ENCODE results near the gene TRPC5OS.

Gene TRPC5OS

DNA sequence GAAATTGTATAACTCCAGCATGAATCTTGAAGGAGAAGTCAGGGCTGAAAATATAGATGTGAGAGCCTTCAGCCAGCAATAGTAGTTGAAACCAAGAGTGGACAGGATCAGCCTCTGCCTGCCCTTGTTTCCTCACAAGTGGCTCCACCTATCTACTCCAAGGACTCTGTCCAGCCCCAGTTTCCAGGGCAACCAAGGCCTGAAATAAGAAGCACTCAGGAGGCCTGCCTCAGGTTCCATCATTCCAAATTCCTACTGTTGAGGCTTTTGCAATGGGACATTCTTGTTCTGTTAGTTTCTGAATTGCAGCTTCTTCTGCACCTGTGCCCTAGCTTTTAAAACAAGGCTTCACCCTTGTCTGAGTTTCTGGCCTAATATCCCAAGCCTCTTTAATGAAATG, 41.6 kb downstream of the TRPC5OS start:
- no peak overlapping the region for H3K4me3 ChIP-seq (ENCODE audit: low read length)
- no peak overlapping the region for H3K27ac ChIP-seq (ENCODE audit: low read depth, low read length)
- H3K9ac ChIP-seq (ENCODE audit: low read length) = no peak overlapping the region
- H3K36me3 ChIP-seq (ENCODE audit: control insufficient read depth, insufficient read depth, low read length) = no peaks in the 10 kb centered on the region
- H3K4me1 ChIP-seq (ENCODE audit: control insufficient read depth, insufficient read depth, low read length) = no peaks in the 10 kb centered on the region
- no peaks in the 10 kb centered on the region for H3K27me3 ChIP-seq (ENCODE audit: control insufficient read depth, insufficient read depth, low read length)

DNA sequence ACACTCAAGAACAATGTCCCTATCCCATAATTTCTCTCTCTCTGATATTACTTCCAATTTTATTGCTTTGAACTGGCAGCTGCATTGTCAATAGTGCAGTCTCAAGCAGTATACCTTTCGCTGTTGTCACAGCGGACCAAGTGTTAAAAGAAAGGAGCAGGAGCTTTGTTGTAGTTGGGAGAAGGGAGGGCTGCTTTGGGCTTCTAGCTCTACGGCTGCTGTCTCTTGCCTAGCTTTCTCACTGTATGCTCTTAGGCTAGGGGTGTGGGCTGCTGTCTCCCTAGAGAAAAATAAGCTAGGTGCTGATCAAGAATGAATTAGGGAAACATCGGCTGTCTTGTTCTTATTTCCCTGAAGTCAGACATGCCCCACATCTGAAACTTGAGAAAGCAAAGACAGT, 52.5 kb downstream of the TRPC5OS start:
- no peak overlapping the region for H3K9ac ChIP-seq (ENCODE audit: low read length)

More for the DNA sequence above, 52.5 kb downstream of the TRPC5OS start:
- Histone ChIP-seq H3K36me3 (ENCODE audit: control insufficient read depth, insufficient read depth, low read length) (no peaks in the 10 kb centered on the region), H3K4me3 (ENCODE audit: low read length) (no peak overlapping the region), H3K27me3 (ENCODE audit: control insufficient read depth, insufficient read depth, low read length) (no peaks in the 10 kb centered on the region), H3K4me1 (ENCODE audit: control insufficient read depth, insufficient read depth, low read length) (no peaks in the 10 kb centered on the region), H3K27ac (ENCODE audit: low read depth, low read length) (no peak overlapping the region)

All from rectal smooth muscle tissue (tissue), 1 donor.